Transverse colon (tissue), 4 donors: ENCODE data around the gene IL1RAPL1. TPM values are rescaled to one million over a fixed set of nuclear protein-coding genes. Genes with fewer than 3 reads are reported as not detected.

Experiments used
- DNase-seq: peaks from one replicate; pipeline ENCODE4 v3.0.0-alpha.2; 2019
- H3K27ac ChIP-seq, 4 donors: fragments of 200-600 bp; sonication (generic); 2 replicates each; pipeline ENCODE4 v1.5.1; 2016 to 2018; ENCODE audit warnings: inconsistent platforms in 4 of 4
- H3K27me3 ChIP-seq: fragments of 200-600 bp; sonication (generic); 2 replicates; pipeline ENCODE4 v1.5.1; 2017; ENCODE audit warnings: inconsistent platforms
- H3K36me3 ChIP-seq, 4 donors: fragments of 200-600 bp; sonication (generic); 2 replicates each; pipeline ENCODE4 v1.5.1; 2017 to 2019; ENCODE audit warnings: inconsistent platforms in 4 of 4
- H3K4me1 ChIP-seq, 4 donors: fragments of 200-600 bp; sonication (generic); 2 replicates each; pipeline ENCODE4 v1.5.1; 2017 to 2020; ENCODE audit warnings: inconsistent platforms in 4 of 4
- H3K4me3 ChIP-seq, 4 donors: fragments of 200-600 bp; sonication (generic); 1 replicate in 1 of 4; 2 replicates in 3 of 4; pipeline versions ENCODE4 v1.5.1 to v1.6.1; 2017 to 2019; ENCODE audit warnings: inconsistent platforms in 4 of 4
- H3K9me3 ChIP-seq, 2 donors: fragments of 200-600 bp; sonication (generic); 2 replicates each; pipeline ENCODE4 v1.5.1; 2017 to 2019; ENCODE audit warnings: inconsistent platforms in 2 of 2
- EP300 ChIP-seq: sonication (generic); formaldehyde crosslinking; IDR thresholded peaks from one replicate; pipeline ENCODE4 v1.6.1; 2017; ENCODE audit warnings: antibody characterized with exemption, low read depth
- POLR2A ChIP-seq: fragments of 450-650 bp; IDR thresholded peaks from one replicate; pipeline ENCODE4 v1.6.1; 2016; ENCODE audit warnings: antibody characterized with exemption, mild to moderate bottlenecking, moderate library complexity
- POLR2AphosphoS5 ChIP-seq, 3 donors: sonication (generic); formaldehyde crosslinking; IDR thresholded peaks; one replicate each; pipeline ENCODE4 v1.6.1; 2016; ENCODE audit warnings: antibody characterized with exemption in 3 of 3
- WGBS, 2 donors: methylation state at CpG; one replicate each; pipeline ENCODE4 v1.1.5; 2018; ENCODE audit warnings: low coverage in 1 of 2; 5-methylcytosine and 5-hydroxymethylcytosine counted together
- in situ Hi-C, 4 donors: fragments of 200-750 bp; cut with MboI; loops; one replicate each; pipeline versions ENCODE4 v1.15.0 to v1.15.1; 2017; ENCODE audit warnings: low sequenced_read_pairs in 3 of 4, low pct_ligation_motif_present in 1 of 4, low pct_unique_long_range_greater_than_20kb in 1 of 4
- intact Hi-C: fragments of 100-400 bp; cut with DNase I; formaldehyde crosslinking; loops from one replicate; pipeline ENCODE4 v1.15.1; 2023; ENCODE audit warnings: low total_unique reads
- total RNA-seq, 4 donors: library from RNA; depleted of rRNA; stranded (reverse); fragments of >200 nt; gene quantifications; one replicate each; pipeline ENCODE4 v1.1.0, GENCODE V29; 2016
- TF ChIP-seq, protein P1 (sequence below), 5 experiments: fragments of 200-600 bp in 3 of 5; fragments of 450-650 bp in 2 of 5; sonication (generic) in 3 of 5; IDR thresholded peaks; 1 replicate in 2 of 5; 2 replicates in 3 of 5; pipeline ENCODE4 v1.5.1; 2016 to 2017; ENCODE audit warnings: antibody characterized with exemption in 5 of 5, inconsistent platforms in 3 of 5, mild to moderate bottlenecking in 2 of 5, moderate library complexity in 1 of 5

The IL1RAPL1 gene
- total RNA-seq, 4 donors from 2014 or later, result 0.14 to 0.32 (median 0.20) TPM; not detected in 1

GRCh38 chrX:29231800-29232199 lies 644.6 kb downstream of the IL1RAPL1 start:
- Histone ChIP-seq H3K4me1 (no peaks in the 10 kb centered on the region), H3K36me3 (no peaks in the 10 kb centered on the region), H3K4me3 (no peak overlapping the region), H3K27me3 (no peaks in the 10 kb centered on the region), H3K9me3 (no peaks in the 10 kb centered on the region), H3K27ac (no peak overlapping the region)
- intact Hi-C loops (no loop called here), in situ Hi-C loops (no loop called here)
- TF ChIP-seq, protein P1, sequence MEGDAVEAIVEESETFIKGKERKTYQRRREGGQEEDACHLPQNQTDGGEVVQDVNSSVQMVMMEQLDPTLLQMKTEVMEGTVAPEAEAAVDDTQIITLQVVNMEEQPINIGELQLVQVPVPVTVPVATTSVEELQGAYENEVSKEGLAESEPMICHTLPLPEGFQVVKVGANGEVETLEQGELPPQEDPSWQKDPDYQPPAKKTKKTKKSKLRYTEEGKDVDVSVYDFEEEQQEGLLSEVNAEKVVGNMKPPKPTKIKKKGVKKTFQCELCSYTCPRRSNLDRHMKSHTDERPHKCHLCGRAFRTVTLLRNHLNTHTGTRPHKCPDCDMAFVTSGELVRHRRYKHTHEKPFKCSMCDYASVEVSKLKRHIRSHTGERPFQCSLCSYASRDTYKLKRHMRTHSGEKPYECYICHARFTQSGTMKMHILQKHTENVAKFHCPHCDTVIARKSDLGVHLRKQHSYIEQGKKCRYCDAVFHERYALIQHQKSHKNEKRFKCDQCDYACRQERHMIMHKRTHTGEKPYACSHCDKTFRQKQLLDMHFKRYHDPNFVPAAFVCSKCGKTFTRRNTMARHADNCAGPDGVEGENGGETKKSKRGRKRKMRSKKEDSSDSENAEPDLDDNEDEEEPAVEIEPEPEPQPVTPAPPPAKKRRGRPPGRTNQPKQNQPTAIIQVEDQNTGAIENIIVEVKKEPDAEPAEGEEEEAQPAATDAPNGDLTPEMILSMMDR (IDR thresholded peaks at IDR 0.05), result peak in 1 of 5 experiments; percentile 12
- TF ChIP-seq EP300, result no peak
- no peak for TF ChIP-seq POLR2AphosphoS5 (IDR thresholded peaks at IDR 0.05)
- TF ChIP-seq POLR2A, result no peak
- DNase-seq, result no peak
- WGBS, 2 donors, result 45% methylated on average over 2 of the region's 2 CpGs; no CpG with 5 or more reads in 1 of the 2 donors

GRCh38 chrX:29233592-29234183 lies 646.4 kb downstream of the IL1RAPL1 start:
- no peaks in the 10 kb centered on the region for H3K4me1 ChIP-seq
- H3K36me3 ChIP-seq, result no peaks in the 10 kb centered on the region
- intact Hi-C loops, result no loop called here
- no peak overlapping the region for H3K27ac ChIP-seq
- no peak for DNase-seq
- TF ChIP-seq POLR2AphosphoS5 (IDR thresholded peaks at IDR 0.05), result no peak
- TF ChIP-seq POLR2A, result no peak
- no peak for TF ChIP-seq EP300
- TF ChIP-seq, protein P1 (IDR thresholded peaks at IDR 0.05), result no peak
- no peaks in the 10 kb centered on the region for H3K9me3 ChIP-seq
- H3K27me3 ChIP-seq, result no peaks in the 10 kb centered on the region
- in situ Hi-C loops, result no loop called here
- no peak overlapping the region for H3K4me3 ChIP-seq
- WGBS, 2 donors, result 74 to 100% methylated on average over 1 to 7 of the region's 7 CpGs

DNA sequence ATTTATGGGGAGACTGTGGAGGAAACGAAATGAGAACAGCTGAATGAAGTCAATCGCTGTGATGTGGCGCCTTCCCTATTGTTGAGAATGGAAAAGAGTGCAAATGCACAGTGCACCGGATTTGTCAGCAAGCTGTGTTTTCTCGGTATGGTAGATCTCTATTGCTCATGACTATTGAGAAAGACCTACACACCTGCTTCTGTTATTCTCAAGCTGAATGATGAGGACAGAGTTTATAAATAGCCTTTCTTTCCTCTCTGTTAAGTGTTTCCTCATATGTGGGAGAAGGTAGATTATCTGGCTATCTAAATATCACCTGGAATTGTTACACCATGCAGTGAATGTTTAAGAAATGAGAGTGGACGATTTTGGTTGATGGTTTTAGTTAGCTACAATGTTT lies 650.7 kb downstream of the IL1RAPL1 start:
- Histone ChIP-seq H3K36me3 (no peaks in the 10 kb centered on the region), H3K9me3 (no peaks in the 10 kb centered on the region)
- WGBS, 2 donors, result 70 to 90% methylated on average over 5 to 6 of the region's 6 CpGs

DNA sequence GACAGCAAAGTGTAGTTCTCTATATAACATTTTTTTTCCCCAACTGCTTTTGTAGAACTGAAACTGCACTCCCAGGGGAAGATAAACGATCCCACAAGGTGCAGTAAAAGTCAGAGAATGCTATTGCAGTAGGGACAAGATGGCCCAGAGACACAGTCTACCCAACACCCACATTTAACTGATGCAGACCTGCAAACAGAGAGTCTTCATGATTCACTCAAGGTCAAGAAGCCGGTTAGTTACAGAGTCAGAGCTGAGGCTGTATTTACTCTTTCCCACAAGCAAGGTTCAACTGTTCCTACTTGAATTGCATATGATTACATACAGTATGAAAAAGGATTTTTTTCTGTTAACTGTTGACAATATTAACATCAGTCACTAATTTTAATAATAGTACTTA lies 654.6 kb downstream of the IL1RAPL1 start:
- H3K4me3 ChIP-seq, result no peak overlapping the region
- no peak overlapping the region for H3K27ac ChIP-seq
- no peaks in the 10 kb centered on the region for H3K4me1 ChIP-seq
- no peaks in the 10 kb centered on the region for H3K36me3 ChIP-seq
- DNase-seq, result no peak
- in situ Hi-C loops (no loop called here), intact Hi-C loops (no loop called here)
- TF ChIP-seq, protein P1 (IDR thresholded peaks at IDR 0.05), result no peak
- no peaks in the 10 kb centered on the region for H3K27me3 ChIP-seq
- 51 to 64% methylated on average over 2 of the region's 2 CpGs for WGBS, 2 donors
- H3K9me3 ChIP-seq, result no peaks in the 10 kb centered on the region

More for the DNA sequence above, 650.7 kb downstream of the IL1RAPL1 start:
- no peak overlapping the region for H3K4me3 ChIP-seq
- no peak for DNase-seq
- TF ChIP-seq, protein P1 (IDR thresholded peaks at IDR 0.05), result no peak
- TF ChIP-seq POLR2AphosphoS5 (IDR thresholded peaks at IDR 0.05), result no peak
- TF ChIP-seq EP300, result no peak
- no peak for TF ChIP-seq POLR2A
- H3K4me1 ChIP-seq, result no peaks in the 10 kb centered on the region
- no peaks in the 10 kb centered on the region for H3K27me3 ChIP-seq
- in situ Hi-C loops, result no loop called here
- intact Hi-C loops, result no loop called here
- no peak overlapping the region for H3K27ac ChIP-seq
